GM21360 (cell line): ENCODE results near the gene LRRC75B.
"Not testable (repeated sequence)": the region's sequence is repeated elsewhere in the genome, so short reads cannot be mapped to it uniquely, and the experiment has no call there.

Source experiments
- ATAC-seq: cut with Tn5 transposase; IDR thresholded peaks from one replicate; pipeline ENCODE4 v1.9.1; 2021; ENCODE audit warnings: mild to moderate bottlenecking, moderate library complexity; ENCODE audit not compliant: unreplicated experiment

LRRC75B gene

DNA sequence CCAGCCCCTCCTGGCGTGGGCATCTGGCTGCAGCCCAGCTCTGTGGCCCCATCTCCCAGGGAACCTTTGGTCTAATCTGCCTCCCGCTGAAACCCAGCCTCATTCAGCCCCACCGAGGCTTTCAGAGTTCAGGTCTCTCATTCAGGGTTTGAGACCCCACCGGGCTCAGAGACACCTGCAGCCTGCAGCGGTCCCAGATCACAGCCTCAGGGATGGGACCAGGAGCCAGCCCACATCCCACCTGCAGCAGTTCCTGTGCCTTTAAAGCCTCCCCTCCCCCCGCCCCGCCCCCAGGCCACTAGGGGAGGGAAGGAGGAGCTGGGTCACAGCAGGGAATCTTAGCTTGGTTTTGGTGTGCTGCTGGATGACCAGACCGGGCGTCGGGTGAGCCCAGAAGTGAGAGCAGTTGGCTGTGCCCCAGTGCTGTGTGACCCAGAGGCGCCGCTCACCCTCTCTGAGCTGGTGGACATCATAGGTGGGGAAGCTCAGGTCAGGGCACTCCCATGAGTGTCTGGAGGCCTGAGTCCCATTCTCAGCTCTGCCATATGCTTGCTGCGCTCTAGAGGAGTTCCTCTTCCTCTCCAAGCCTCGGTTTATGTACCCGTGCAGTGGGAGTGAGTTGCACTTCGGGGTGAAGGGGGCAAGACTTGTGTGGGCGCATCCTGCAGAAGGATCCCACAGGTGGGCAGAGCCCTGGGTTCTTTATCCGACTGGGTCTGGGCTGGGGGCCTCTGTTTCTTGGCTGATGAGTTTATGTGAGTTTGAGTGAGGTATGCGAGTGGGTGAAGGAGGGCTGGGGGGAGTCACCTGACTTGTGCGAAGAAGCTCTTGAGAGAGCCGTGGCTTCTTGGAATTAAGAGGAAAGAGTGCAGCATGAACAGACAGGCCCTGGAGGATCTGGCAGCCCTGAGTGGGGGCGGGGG lies 10.2 kb upstream of the LRRC75B start, which contains the start of gene GGT1:
TSS of gene GGT1 (plus strand) at position 347 of the 923 bp plus-strand sequence. CDS start 7,889 bp downstream, outside the sequence.
- not testable (repeated sequence) for ATAC-seq

DNA sequence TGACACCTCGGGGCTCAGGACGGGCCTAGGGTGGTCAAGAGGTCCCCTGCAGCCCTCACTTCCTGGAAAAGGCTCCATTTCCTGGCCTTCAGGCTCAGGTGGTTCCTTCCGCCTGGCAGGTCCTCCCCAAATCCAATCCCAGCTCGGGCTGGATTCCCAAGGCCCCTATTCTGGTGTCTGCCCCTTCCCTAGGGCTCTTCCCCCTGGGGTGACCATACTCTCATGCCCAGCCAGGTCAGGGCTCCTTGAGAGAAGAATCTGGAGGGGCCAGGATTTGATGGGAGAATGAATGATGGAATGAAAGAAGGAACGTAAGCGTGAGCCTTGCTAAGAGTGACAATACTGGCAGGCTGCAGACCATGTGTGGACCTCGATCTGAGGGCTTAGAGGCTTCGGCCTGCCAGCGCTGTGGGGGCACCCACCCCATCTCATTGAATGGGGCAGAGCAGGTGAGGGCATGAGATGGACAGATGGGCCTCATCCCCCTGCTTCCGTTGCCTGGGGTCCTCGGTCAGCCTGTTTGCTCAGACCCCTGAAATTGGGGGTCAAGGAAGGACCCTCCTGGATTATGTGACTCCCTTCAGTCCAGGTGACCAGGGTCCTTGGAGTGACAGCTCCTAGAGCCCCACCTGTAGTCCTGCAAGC lies 9.4 kb upstream of the LRRC75B start:
- not testable (repeated sequence) for ATAC-seq

DNA sequence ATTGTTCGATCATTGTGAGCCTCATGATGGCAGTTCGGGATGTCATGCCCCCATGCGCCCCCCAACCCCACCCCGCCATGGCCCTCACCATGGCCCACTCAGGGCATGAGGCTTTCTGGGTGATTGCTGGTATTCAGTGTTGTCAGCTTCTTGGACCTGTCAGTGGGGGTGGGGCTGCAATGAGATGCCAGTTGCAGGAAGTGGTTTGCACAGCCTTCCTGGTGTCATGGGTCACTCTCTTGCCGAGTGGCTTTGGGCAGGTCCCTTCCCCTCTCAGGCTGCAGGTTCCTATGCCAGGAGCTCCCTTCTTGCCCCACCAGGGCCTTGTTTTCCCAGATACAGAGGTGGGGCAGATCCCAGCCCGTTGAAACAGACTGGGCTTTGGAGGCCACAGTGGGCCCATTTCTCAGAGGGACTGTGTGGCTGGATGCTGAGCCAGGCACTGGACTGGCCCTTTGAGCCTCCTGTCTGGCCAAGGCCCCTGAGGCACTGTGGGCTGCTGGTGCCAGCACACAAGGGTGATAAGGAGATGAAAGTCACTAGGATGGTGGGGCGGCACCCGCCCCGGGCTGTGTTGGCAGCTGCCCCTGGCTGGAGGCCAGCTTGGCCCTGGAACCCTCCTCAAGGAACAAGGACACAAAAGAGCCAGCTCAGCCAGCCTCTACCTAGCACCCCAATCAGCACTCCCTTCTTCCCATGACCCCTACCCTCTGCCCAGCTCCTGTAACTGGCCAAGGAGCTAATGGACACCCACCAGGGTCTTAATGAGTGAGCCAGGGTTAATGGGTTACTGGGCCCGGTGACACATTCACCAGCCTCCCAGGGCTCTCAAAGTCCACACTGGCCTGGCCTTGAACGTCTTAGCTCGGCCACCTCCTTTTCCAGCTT lies 8.6 kb upstream of the LRRC75B start:
- no peak for ATAC-seq

DNA sequence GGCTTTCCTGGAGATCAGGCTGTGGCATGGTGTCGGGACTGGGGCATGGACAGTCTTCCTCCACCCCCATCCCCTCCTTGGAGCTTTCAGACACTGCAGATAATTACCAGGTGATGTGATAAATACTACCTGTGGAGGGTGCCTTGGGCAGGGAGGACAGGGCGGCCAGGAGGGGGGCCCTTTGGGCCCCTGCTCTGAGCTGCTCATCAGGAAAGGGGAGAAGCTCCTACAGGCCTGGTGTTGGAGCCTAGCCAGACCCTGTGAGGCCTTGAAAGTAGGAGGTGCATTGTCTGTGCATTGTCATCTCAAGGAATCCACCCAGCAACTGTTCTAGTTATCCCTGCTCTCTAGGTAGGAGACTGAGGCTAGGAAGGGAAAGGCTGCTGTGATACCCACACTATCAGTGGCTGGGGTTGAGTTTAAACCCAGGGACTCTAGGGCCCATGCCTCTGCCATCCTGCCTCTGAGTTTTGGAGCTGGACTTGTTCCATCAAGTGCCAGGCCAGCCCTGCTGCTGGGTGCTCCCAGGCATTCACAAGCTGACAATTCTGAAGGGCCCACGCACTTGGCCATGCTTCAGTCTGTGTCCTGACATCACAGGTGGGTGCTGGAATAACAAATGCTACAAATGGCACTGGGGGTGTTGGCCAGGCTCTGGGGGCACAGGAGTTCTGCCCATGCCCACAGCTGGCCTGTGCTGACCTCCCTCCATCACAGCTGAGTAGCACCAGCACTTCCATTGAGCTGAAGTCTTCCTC lies 7.3 kb upstream of the LRRC75B start:
- ATAC-seq, result not testable (repeated sequence)

DNA sequence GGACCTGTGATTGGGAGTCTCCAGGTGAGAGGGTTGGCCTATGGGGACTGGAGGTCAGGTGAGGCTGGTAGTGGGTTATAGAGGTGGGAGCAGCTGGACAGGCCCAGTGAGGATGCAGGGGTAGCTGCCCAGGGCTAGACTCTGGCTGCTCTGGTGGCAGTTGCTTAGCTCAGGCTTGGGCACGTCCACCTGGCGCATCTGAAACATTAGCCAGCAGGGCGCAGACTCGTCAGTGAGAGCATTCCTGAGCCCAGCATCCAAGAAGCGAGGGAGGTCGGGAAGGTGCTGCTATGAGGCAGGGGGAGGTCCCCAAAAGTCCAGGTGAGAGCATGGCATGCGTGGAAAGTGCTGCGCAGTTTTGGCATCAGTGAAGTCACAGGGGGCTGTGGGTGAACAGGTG lies 6.6 kb upstream of the LRRC75B start:
- no peak for ATAC-seq

DNA sequence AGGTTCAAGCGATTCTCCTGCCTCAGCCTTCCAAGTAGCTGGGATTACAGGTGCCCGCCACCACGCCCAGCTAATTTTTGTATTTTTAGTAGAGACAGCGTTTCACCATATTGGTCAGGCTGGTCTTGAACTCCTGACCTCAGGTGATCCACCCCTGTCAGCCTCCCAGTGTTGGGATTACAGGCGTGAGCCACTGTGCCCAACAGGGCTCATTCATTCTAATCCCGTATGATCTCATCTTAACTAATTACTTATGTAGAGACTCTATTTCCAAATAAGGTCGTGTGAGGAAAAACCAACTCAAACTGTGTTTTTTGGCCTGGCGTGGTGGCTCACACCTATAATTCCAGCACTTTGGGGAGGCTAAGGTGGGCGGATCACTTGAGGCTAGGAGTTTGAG lies 4.2 kb upstream of the LRRC75B start:
- ATAC-seq, result not testable (repeated sequence)

DNA sequence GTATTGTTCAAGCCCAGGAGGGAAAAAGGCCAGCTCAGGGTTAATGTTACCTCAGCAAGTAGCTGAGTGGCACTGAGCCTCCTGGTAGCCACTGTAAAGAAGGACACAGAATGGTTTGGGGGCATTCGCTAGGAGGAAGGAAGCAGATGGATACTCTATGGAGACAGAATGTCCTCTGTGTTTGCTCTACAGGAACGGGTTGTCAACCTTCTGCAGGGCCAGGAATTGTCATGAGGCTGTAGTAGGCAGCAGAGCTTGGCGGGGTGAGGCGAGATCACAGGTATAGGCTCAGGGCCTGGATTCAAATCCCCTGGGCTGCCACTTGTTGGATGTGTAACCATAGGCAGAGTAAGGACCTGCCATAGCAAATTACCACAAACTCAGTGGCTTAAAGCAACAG lies 3.0 kb upstream of the LRRC75B start:
- ATAC-seq, result no peak

DNA sequence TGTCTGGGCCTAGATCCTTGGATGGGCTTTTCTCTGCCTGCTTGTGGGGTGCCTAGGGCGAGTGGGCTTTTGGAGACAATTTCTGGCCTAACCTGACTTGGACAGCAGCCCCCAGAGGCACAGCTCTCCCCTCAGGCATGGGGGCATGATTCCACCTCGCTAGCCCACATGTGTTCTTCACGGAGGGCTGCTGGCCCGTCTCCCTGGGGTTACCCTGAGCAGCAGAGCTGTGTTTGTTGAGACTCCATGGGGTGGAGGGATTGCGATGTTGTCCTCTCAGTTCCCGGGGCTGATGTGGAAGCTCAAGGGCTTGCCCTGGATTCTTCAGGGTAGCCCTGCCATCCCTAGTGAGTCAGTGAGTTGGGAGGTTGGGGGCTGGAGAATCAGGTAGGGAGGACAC lies 2.4 kb upstream of the LRRC75B start:
- no peak for ATAC-seq

DNA sequence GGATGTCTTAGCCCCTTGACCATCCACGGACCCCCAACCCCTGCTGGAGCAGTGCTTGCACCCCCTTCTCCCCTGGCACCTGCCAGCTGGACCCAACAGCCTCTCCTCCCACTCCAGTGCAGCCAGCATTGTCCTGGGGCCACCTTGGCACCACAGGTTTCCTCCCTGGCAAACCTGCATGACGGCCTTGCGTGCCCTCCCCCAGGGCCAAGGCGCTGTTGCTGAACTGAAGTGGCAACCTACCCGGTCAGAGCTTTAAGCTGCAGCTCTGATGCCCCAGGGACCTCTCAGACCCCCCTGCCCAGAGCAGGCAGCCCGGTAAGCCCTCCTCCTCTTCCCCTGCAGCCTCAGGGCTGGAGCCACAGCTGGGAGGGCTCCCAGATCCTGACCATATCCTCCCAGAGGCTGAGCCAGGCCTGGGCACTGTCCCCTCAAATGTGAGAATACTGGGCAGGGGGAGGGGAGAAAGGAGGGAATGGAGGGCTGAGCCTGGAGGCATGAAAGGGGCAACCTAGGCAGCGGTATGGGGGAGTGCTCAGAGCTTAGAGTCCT lies 1.8 kb upstream of the LRRC75B start:
- no peak for ATAC-seq

DNA sequence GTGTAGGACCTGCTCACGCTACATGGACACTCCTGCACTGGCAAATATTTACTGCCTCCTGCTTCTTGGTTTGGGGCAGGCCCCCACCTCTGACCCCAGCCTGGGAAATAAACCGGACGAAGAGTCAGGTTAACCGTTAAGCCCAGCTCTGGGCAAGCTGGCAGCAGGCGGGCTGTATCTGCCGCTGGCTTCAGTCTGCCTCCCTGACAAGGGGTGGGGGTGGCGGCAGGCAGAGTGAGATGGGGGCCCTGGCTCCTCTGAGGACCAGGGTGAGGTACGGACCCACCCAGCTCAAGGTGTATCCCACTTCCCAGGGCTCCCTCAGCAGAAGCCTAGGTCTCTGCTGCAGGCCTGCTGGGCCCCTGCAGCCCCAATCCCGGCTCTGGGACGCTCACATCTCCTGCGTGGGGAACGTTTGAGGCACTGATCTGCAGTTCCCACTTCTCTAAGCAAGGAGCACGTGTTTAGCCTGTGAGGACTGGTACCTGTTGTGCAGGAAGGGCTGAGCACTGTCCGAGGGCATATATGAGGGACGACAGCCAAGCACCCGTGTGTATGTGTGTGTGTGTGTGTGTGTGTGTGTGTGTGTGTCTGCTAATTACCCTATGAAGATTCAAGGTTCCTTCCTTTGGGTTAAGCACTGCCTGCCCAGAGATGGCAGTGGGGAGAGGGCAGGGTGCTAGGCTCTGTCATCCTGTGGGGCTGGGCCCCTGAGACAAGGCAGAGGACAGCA lies 1.1 kb upstream of the LRRC75B start:
- no peak for ATAC-seq

DNA sequence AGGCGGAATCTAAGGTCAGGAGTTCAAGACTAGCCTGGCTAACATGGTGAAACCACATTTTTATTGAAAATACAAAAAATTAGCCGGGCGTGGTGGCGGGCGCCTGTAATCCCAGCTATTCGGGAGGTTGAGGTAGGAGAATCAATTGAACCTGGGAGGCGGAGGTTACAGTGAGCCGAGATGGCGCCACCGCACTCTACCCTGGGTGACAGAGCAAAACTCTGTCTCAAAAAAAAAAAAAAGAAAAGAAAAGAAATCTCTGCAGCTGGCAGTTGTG lies 624 bp upstream of the LRRC75B start:
- not testable (repeated sequence) for ATAC-seq

DNA sequence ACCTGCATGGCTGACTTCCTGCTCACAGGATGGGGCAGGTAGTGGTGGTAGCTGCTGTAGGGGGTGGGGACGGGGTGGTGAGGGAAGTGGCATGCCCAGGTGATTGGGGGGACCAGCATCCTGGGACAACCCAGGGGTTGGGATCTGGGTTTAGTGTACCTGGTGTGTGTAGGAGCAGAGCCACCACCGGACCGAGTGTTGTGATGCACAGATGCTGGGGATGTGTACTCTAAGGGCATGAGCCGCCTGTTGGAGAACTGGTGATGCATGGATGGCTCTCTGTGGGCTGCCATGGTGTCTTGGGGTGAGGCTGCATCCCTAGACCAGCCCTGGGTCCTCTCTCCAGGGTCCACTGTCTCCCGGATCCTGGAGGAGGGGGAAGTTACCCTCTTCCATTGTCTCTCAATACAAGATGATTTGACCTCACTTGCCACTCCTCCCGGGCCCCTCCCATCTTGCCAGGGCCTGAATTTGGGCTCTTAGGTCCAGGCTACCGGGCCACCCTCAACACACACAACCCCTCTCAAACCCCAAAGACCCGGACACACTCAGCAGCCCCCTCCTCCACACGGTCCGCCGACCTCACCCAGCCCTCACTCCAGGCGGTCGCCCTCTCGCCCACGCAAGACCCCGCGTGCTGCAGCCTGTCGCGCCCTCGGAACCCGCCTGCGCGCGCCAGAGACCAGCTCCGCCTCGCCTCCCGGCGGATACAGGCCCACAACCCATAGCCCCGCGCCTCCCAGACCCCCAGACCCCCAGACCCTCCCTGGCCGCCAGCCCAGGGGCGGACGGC lies 619 bp downstream of the LRRC75B start:
- no peak for ATAC-seq

DNA sequence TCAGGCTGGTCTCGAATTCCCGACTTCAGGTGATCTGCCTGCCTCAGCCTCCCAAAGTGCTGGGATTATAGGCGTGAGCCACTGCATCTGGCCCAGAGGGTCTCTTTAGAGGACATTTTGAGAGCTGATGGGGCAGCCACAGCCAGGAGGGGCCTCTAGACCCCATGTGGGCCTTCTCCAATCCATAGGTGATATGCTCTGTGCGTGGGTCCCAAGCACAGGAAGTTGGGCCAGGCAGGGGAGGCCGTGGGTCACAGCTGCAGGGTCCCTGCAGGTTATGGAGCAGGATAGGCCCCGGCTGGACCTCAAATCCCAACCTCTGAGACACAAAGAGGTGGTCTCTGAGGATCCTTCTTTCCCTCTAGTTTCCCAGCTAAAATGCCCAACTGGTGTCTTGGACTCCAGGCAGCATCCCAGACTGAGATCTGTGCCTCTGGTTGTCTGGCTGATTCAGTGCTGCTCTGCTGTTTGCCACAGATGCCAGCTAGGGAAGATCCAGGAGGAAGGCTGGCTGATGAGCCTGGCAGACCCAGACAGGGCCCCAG lies 1.5 kb downstream of the LRRC75B start:
- no peak for ATAC-seq

DNA sequence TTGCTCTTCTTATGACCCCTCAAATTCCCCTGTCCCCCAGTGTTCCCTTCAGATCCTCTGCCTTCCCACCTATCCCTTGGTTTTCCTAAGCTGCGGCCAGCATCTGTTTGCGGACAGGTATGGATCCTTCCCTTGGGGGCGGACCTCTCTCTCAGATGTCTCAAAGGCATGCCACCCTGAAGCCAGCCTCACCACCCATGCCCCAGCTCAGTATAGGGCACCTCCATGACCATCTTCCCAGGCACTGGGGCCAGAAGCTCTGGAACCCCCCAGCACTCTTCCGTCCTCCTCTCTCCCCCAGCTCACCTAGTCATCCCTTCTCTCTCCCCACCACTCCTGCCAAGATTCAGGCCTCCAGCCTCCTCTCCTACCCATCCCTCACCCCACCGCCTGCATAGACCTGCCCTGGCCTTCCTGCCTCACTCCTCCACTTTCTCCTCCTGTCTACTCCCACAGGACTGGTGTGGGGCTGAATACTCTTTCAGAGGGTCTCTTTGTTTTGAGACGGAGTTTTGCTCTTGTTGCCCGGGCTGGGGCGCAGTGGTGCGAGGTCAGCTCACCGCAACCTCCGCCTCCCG lies 2.2 kb downstream of the LRRC75B start:
- ATAC-seq, result no peak

DNA sequence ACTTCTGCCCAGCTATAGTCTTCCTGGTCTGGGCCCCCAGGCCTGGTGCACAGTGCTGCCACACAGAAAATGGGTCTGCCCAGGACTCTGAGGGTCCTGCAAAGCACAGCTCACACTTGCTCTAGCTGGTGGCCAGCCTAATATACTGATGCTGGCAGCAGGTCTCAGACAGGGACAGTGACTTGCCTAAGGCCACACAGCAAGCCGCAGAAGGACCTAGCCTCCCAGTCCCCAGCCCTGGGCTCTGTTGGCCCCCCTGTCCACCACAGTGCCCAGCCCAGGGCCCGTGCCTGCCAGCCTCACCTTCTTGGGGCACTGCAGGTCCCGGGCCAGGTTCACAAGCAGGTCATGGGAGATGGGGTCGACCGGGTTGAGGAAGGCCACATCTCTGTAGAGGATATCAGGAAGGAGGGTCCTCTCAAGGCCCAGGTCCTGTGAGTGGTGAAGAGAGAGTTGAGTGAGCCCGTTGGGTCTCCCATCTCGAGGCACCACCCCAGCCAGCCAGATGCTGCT lies 3.3 kb downstream of the LRRC75B start:
- ATAC-seq, result no peak

DNA sequence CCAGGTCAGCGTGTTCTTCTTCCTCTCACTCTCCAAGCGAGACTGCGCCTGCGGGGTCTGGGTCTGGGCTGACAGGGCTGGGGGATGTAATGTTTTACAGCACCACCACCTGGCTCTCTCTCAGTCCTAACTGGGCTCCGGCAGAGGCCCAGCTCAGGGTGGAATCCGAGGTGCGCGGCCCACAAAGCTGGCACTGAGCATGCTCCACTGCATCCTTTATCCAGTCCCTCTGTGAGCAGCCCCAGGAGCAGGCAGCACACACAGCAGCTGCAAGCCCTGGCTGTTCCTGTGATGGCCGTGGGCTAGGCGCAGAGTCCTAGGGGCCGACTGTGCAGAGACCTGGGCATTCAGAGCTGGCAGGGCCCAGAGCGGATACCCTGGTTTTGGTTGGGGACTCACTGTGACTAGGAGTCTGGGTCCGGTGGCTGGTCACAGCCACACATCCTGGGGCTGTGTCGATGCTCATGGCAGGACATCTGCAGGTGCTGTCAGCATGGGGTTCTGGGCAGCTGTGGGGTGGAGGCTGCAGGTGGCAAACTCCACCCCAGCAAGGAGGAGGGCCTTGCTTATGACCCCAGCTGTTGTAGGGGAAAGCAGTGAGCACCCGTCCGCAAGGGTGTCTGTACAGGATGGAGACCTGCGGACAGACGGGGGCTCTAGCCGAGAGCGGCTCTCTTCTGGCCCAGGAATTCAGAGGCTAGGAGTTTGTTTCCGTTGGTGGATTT lies 4.0 kb downstream of the LRRC75B start:
- no peak for ATAC-seq

DNA sequence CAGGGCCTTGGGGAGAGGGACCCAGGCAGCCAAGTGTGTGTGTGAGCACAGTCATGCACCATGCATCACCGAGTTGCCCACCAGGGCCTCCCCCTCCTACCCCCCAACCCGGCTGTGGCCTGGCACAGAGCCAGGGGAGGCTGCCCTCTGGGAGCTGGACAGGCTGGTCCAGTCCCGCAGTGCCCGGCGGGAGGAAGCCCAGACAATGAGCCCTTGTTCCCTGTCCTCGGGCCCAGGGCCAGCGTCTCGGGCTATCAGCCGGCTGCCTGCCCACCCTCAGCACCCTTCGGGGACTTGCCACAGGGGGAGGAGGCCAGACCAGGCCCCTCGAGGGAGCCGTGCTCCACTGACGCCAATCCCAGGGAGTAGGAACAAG lies 4.5 kb downstream of the LRRC75B start:
- ATAC-seq, result no peak
